ENCODE data around the gene ARHGAP1.

- TF ChIP-seq CTCF (conservative IDR thresholded peaks at IDR 0.05; ENCODE audit: low read depth, low read length), result no peak
- TF ChIP-seq EZH2 (IDR thresholded peaks at IDR 0.05; ENCODE audit: low read length, unreplicated experiment), result no peak
Measured at GRCh38 chr11:46694072-46694471, 6.3 kb downstream of the ARHGAP1 start.

All from PC-3 (cell line).